Neural cell (in vitro differentiated cells): ENCODE results near the gene DERL3. TPM values are rescaled to one million over a fixed set of nuclear protein-coding genes. Genes with fewer than 3 reads are reported as not detected.

Experiments used
- H2AFZ ChIP-seq: fragments of 200-600, 300-800 bp; sonication (generic), shearing (Covaris generic); 2 replicates; pipeline ENCODE4 v1.6.0; 2014; ENCODE audit warnings: low read depth, mild to moderate bottlenecking, antibody characterized with exemption, low read length, moderate library complexity
- H3F3A ChIP-seq: fragments of 200-600 bp; shearing (Covaris generic); 2 replicates; pipeline ENCODE4 v1.6.1; 2016; ENCODE audit warnings: mild to moderate bottlenecking, moderate library complexity, mixed read lengths, antibody characterized with exemption, low read length; ENCODE audit not compliant: insufficient read depth, poor library complexity, severe bottlenecking
- H3K27ac ChIP-seq: fragments of 200-600, 300-800 bp; sonication (generic), shearing (Covaris generic); 2 replicates; pipeline ENCODE4 v1.5.1; 2014; ENCODE audit warnings: mild to moderate bottlenecking, low read length, moderate library complexity
- H3K27me3 ChIP-seq: fragments of 300-800, 200-600 bp; sonication (generic), shearing (Covaris generic); 2 replicates; pipeline ENCODE4 v1.6.0; 2014; ENCODE audit warnings: mild to moderate bottlenecking, low read depth, low read length, moderate library complexity; ENCODE audit not compliant: insufficient read depth
- H3K36me3 ChIP-seq: fragments of 300-800, 200-600 bp; sonication (generic), shearing (Covaris generic); 2 replicates; pipeline ENCODE4 v1.5.1; 2014; ENCODE audit warnings: mild to moderate bottlenecking, antibody characterized with exemption, low read length, moderate library complexity; ENCODE audit not compliant: insufficient read depth
- H3K4me2 ChIP-seq: fragments of 300-800, 200-600 bp; sonication (generic), shearing (Covaris generic); 2 replicates; pipeline ENCODE4 v1.6.0; 2014; ENCODE audit warnings: mild to moderate bottlenecking, low read length
- H3K4me3 ChIP-seq: fragments of 300-800, 200-600 bp; sonication (generic), shearing (Covaris generic); 2 replicates; pipeline ENCODE4 v1.5.1; 2014; ENCODE audit warnings: mild to moderate bottlenecking, low read length, moderate library complexity
- H3K79me2 ChIP-seq: fragments of 200-600 bp; shearing (Covaris generic); replicated peaks from 2 replicates; pipeline ENCODE4 v1.6.0; 2014; ENCODE audit warnings: mild to moderate bottlenecking, low read length, moderate library complexity; ENCODE audit not compliant: insufficient read depth
- H3K9ac ChIP-seq: fragments of 300-800, 200-600 bp; sonication (generic), shearing (Covaris generic); 2 replicates; pipeline ENCODE4 v1.6.1; 2016; ENCODE audit warnings: mild to moderate bottlenecking, low read length, mixed read lengths
- H3K9me2 ChIP-seq: fragments of 200-600 bp; shearing (Covaris generic); 2 replicates; pipeline ENCODE4 v1.6.1; 2016; ENCODE audit warnings: mild to moderate bottlenecking, low read length, mixed read lengths; ENCODE audit not compliant: insufficient read depth
- H3K9me3 ChIP-seq: fragments of 200-600, 300-800 bp; sonication (generic), shearing (Covaris generic); 2 replicates; pipeline ENCODE4 v1.6.1; 2016; ENCODE audit warnings: mild to moderate bottlenecking, mixed run types, low read length, moderate library complexity, mixed read lengths
- H4K20me1 ChIP-seq: fragments of 200-600 bp; shearing (Covaris generic); 2 replicates; pipeline ENCODE4 v1.6.1; 2016; ENCODE audit warnings: mild to moderate bottlenecking, mixed run types; ENCODE audit not compliant: insufficient read depth
- EP300 ChIP-seq: fragments of 450-650 bp; conservative IDR thresholded peaks from 2 replicates; pipeline ENCODE4 v1.6.1; 2014; ENCODE audit warnings: antibody characterized with exemption, mild to moderate bottlenecking, moderate library complexity; ENCODE audit not compliant: poor library complexity, severe bottlenecking
- EZH2 ChIP-seq: fragments of 200-600, 300-800 bp; shearing (Covaris generic), sonication (generic); IDR thresholded peaks from 2 replicates; pipeline ENCODE4 v1.6.1; 2014; ENCODE audit warnings: antibody characterized with exemption, low read length, borderline replicate concordance, mild to moderate bottlenecking; ENCODE audit not compliant: insufficient read depth, poor library complexity, severe bottlenecking
- MXI1 ChIP-seq: fragments of 450-650 bp; conservative IDR thresholded peaks from 2 replicates; pipeline ENCODE4 v1.6.1; 2014; ENCODE audit warnings: antibody characterized with exemption, mild to moderate bottlenecking; ENCODE audit not compliant: poor library complexity, severe bottlenecking
- POLR2AphosphoS5 ChIP-seq: IDR thresholded peaks from 2 replicates; pipeline ENCODE4 v1.6.1; 2012
- RAD21 ChIP-seq: fragments of 450-650 bp; conservative IDR thresholded peaks from 2 replicates; pipeline ENCODE4 v1.6.1; 2014; ENCODE audit warnings: antibody characterized with exemption, mild to moderate bottlenecking, moderate library complexity
- SMC3 ChIP-seq: fragments of 450-650 bp; conservative IDR thresholded peaks from 2 replicates; pipeline ENCODE4 v1.6.1; 2014; ENCODE audit warnings: antibody characterized with exemption, mild to moderate bottlenecking, moderate library complexity; ENCODE audit not compliant: poor library complexity
- TAF1 ChIP-seq: IDR thresholded peaks from 2 replicates; pipeline ENCODE4 v1.6.1; 2012; ENCODE audit warnings: low read depth
- polyA plus RNA-seq: library from polyadenylated mRNA; depleted of rRNA; stranded (reverse); fragments of >200 nt; gene quantifications from 2 replicates; pipeline ENCODE4 v1.2.3, GENCODE V29; 2014
- TF ChIP-seq, protein P1 (sequence below): IDR thresholded peaks from 2 replicates; pipeline ENCODE4 v1.6.1; 2012; ENCODE audit warnings: borderline replicate concordance
- TF ChIP-seq, protein P2 (sequence below): fragments of 450-650 bp; IDR thresholded peaks from 2 replicates; pipeline ENCODE4 v1.5.1; 2014; ENCODE audit warnings: antibody characterized with exemption, mild to moderate bottlenecking, moderate library complexity; ENCODE audit not compliant: poor library complexity, severe bottlenecking

DERL3 gene
- polyA plus RNA-seq, 1 donor from 2014 or later, result 0.84 TPM

DNA sequence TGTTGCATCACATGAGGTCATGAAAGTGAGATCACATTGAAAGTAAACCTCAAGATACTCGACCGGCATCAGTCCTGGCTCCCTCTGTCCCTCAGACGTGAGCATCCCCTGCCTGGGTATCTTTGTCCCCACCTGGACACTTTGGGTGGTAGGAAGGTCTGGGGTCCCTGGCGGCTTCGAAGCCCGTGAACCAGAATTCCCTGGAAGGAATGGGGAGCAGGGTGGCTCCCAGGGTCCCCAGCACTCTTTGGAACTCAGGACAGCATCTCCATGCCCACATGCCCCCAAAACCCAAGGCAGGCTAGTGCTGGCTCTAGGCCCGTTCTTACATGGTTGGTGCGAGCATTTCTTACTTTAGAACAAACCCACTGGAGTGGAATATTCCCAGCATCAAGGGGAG, 7.5 kb downstream of the DERL3 start:
- H3K79me2 ChIP-seq, result peaks cover 12% of the 10 kb centered on the region

DNA sequence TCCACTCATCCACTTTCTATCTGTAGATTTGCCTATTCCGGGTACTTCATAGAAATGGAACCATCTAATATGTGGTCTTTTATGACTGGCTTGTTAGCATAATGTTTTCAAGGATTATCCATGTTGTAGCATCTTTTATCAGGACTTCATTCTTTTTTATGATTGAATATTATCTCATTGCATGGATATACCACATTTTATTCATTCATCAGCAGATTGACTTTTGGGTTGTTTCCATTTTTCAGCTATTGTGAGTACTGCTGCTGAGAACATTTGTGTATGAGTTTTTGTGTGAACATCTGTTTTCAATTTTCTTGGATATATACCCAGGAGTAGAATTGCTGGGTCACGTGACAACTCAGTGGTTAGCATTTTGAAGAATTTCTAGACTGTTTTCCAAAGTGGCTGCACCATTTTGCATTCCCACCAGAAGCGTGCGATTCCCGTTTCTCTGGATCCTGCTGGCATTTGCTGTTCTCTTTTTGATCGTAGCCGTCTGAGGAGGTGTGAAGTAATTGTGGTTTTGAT, 8.9 kb downstream of the DERL3 start:
- no peaks in the 10 kb centered on the region for H3K9me2 ChIP-seq
- H3K4me2 ChIP-seq, result no peak overlapping the region
- H3K79me2 ChIP-seq, result peaks cover 12% of the 10 kb centered on the region
- no peak overlapping the region for H2AFZ ChIP-seq
- TF ChIP-seq EZH2 (no peak), MXI1 (no peak), RAD21 (no peak), TAF1 (no peak), POLR2AphosphoS5 (no peak)
- peaks cover 5% of the 10 kb centered on the region for H3K36me3 ChIP-seq
- no peaks in the 10 kb centered on the region for H3K9me3 ChIP-seq
- H3K27me3 ChIP-seq, result no peaks in the 10 kb centered on the region
- H3K27ac ChIP-seq, result no peak overlapping the region
- H3F3A ChIP-seq, result no peaks in the 10 kb centered on the region
- no peaks in the 10 kb centered on the region for H4K20me1 ChIP-seq
- H3K4me3 ChIP-seq, result no peak overlapping the region
- no peak overlapping the region for H3K9ac ChIP-seq

More for the DNA sequence above, 7.5 kb downstream of the DERL3 start:
- H3F3A ChIP-seq, result no peaks in the 10 kb centered on the region
- H3K36me3 ChIP-seq, result no peaks in the 10 kb centered on the region
- no peak overlapping the region for H2AFZ ChIP-seq
- TF ChIP-seq POLR2AphosphoS5, result no peak
- TF ChIP-seq EZH2, result no peak
- no peak for TF ChIP-seq MXI1
- TF ChIP-seq EP300, result no peak
- no peak for TF ChIP-seq RAD21
- no peak for TF ChIP-seq SMC3
- TF ChIP-seq, protein P1, sequence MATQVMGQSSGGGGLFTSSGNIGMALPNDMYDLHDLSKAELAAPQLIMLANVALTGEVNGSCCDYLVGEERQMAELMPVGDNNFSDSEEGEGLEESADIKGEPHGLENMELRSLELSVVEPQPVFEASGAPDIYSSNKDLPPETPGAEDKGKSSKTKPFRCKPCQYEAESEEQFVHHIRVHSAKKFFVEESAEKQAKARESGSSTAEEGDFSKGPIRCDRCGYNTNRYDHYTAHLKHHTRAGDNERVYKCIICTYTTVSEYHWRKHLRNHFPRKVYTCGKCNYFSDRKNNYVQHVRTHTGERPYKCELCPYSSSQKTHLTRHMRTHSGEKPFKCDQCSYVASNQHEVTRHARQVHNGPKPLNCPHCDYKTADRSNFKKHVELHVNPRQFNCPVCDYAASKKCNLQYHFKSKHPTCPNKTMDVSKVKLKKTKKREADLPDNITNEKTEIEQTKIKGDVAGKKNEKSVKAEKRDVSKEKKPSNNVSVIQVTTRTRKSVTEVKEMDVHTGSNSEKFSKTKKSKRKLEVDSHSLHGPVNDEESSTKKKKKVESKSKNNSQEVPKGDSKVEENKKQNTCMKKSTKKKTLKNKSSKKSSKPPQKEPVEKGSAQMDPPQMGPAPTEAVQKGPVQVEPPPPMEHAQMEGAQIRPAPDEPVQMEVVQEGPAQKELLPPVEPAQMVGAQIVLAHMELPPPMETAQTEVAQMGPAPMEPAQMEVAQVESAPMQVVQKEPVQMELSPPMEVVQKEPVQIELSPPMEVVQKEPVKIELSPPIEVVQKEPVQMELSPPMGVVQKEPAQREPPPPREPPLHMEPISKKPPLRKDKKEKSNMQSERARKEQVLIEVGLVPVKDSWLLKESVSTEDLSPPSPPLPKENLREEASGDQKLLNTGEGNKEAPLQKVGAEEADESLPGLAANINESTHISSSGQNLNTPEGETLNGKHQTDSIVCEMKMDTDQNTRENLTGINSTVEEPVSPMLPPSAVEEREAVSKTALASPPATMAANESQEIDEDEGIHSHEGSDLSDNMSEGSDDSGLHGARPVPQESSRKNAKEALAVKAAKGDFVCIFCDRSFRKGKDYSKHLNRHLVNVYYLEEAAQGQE, result no peak
- TF ChIP-seq, protein P2, sequence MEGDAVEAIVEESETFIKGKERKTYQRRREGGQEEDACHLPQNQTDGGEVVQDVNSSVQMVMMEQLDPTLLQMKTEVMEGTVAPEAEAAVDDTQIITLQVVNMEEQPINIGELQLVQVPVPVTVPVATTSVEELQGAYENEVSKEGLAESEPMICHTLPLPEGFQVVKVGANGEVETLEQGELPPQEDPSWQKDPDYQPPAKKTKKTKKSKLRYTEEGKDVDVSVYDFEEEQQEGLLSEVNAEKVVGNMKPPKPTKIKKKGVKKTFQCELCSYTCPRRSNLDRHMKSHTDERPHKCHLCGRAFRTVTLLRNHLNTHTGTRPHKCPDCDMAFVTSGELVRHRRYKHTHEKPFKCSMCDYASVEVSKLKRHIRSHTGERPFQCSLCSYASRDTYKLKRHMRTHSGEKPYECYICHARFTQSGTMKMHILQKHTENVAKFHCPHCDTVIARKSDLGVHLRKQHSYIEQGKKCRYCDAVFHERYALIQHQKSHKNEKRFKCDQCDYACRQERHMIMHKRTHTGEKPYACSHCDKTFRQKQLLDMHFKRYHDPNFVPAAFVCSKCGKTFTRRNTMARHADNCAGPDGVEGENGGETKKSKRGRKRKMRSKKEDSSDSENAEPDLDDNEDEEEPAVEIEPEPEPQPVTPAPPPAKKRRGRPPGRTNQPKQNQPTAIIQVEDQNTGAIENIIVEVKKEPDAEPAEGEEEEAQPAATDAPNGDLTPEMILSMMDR, result no peak
- TF ChIP-seq TAF1, result no peak
- no peaks in the 10 kb centered on the region for H4K20me1 ChIP-seq
- H3K9ac ChIP-seq, result no peak overlapping the region
- no peaks in the 10 kb centered on the region for H3K9me3 ChIP-seq
- H3K9me2 ChIP-seq, result no peaks in the 10 kb centered on the region
- H3K27ac ChIP-seq, result no peak overlapping the region
- no peaks in the 10 kb centered on the region for H3K27me3 ChIP-seq
- no peak overlapping the region for H3K4me2 ChIP-seq
- H3K4me3 ChIP-seq, result no peak overlapping the region
